Central memory CD8-positive, alpha-beta T cell (primary cell): Measurements from ENCODE around the gene LRRC18.

ENCODE experiments used
- ATAC-seq: fragments of 150-1000 bp; cut with Tn5 transposase; replicated peaks from 2 replicates; pipeline ENCODE4 v1.10.0; 2022; ENCODE audit warnings: mild to moderate bottlenecking, moderate FRiP score, moderate number of reproducible peaks; ENCODE audit not compliant: poor library complexity, severe bottlenecking; ENCODE audit errors: extremely low read depth
- DNase-seq, 2 donors: peaks; one replicate each; pipeline ENCODE4 v3.0.0; 2021; ENCODE audit warnings: low spot score in 2 of 2
- H3K27ac Mint-ChIP-seq: one replicate; pipeline ENCODE4 v1.8.0; 2022; ENCODE audit warnings: low read depth, mild to moderate bottlenecking, moderate library complexity, mixed read lengths
- H3K27me3 Mint-ChIP-seq: one replicate; pipeline ENCODE4 v1.8.0; 2022; ENCODE audit warnings: mixed read lengths
- H3K36me3 Mint-ChIP-seq: one replicate; pipeline ENCODE4 v1.8.0; 2022; ENCODE audit warnings: mild to moderate bottlenecking, moderate library complexity, mixed read lengths; ENCODE audit not compliant: insufficient read depth
- H3K4me1 Mint-ChIP-seq: one replicate; pipeline ENCODE4 v1.8.0; 2022; ENCODE audit warnings: mixed read lengths
- H3K4me3 Mint-ChIP-seq: one replicate; pipeline ENCODE4 v1.8.0; 2022; ENCODE audit warnings: mild to moderate bottlenecking, moderate library complexity, mixed read lengths
- H3K9me3 Mint-ChIP-seq: one replicate; pipeline ENCODE4 v1.8.0; 2022; ENCODE audit warnings: mixed read lengths

The LRRC18 gene

GRCh38 chr10:48939790-48940325 lies at the start of gene LRRC18:
Gene LRRC18 (minus strand): TSS chr10:48939840. CDS start chr10:48914155, 25,685 bp downstream.
- DNase-seq (no peak), ATAC-seq (no peak)
- Mint-ChIP-seq H3K9me3 (no peaks in the 10 kb centered on the region), H3K4me1 (no peaks in the 10 kb centered on the region), H3K36me3 (no peaks in the 10 kb centered on the region), H3K27me3 (peaks cover 20% of the 10 kb centered on the region), H3K27ac (no peak within 1 kb of the TSS), H3K4me3 (no peak within 1 kb of the TSS)

- Mint-ChIP-seq H3K4me3 (no peak overlapping the region), H3K36me3 (peaks cover 4% of the 10 kb centered on the region), H3K9me3 (no peaks in the 10 kb centered on the region), H3K4me1 (no peaks in the 10 kb centered on the region), H3K27me3 (no peaks in the 10 kb centered on the region), H3K27ac (no peak overlapping the region)
- ATAC-seq, result no peak
- no peak for DNase-seq
Observed at GRCh38 chr10:48985621-48986158, 46.0 kb upstream of the LRRC18 start.

- no peak overlapping the region for H3K27ac Mint-ChIP-seq
Observed at GRCh38 chr10:48983648-48984351, 44.2 kb upstream of the LRRC18 start.

GRCh38 chr10:48982584-48982983 lies 42.9 kb upstream of the LRRC18 start:
- DNase-seq (no peak), ATAC-seq (no peak)
- no peak overlapping the region for H3K4me3 Mint-ChIP-seq
- H3K4me1 Mint-ChIP-seq, result no peaks in the 10 kb centered on the region
- no peaks in the 10 kb centered on the region for H3K9me3 Mint-ChIP-seq
- H3K27ac Mint-ChIP-seq, result no peak overlapping the region
- peaks cover 4% of the 10 kb centered on the region for H3K36me3 Mint-ChIP-seq
- no peaks in the 10 kb centered on the region for H3K27me3 Mint-ChIP-seq

More at GRCh38 chr10:48983648-48984351, 44.2 kb upstream of the LRRC18 start:
- ATAC-seq (no peak), DNase-seq (no peak)
- Mint-ChIP-seq H3K27me3 (no peaks in the 10 kb centered on the region), H3K4me3 (no peak overlapping the region), H3K9me3 (no peaks in the 10 kb centered on the region), H3K36me3 (peaks cover 4% of the 10 kb centered on the region), H3K4me1 (no peaks in the 10 kb centered on the region)

GRCh38 chr10:48981310-48981907 lies 41.8 kb upstream of the LRRC18 start:
- no peaks in the 10 kb centered on the region for H3K27me3 Mint-ChIP-seq
- no peaks in the 10 kb centered on the region for H3K9me3 Mint-ChIP-seq
- DNase-seq (no peak), ATAC-seq (no peak)
- no peak overlapping the region for H3K4me3 Mint-ChIP-seq
- no peak overlapping the region for H3K27ac Mint-ChIP-seq
- peaks cover 4% of the 10 kb centered on the region for H3K36me3 Mint-ChIP-seq
- no peaks in the 10 kb centered on the region for H3K4me1 Mint-ChIP-seq

DNA sequence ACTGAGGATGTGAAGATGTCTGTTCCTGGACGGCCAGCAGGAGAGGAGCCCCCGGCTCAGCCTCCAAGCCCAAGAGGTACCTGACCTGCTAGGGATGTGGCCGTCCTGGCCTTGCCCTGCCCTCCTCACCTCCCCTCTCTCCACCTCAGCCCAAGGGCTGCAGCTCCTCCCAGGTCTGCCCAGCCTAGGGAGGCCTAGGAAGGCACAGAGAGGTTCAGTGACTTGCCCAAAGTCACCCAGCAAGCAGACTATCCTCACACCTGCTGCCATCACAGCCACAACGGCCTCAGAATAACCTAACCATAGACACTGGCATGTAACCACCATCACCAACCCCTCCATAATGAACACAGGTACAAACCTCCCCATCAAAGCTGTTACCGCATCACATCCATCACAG lies 38.7 kb upstream of the LRRC18 start:
- Mint-ChIP-seq H3K4me1 (no peaks in the 10 kb centered on the region), H3K27me3 (no peaks in the 10 kb centered on the region), H3K36me3 (peaks cover 4% of the 10 kb centered on the region), H3K9me3 (no peaks in the 10 kb centered on the region), H3K27ac (no peak overlapping the region), H3K4me3 (no peak overlapping the region)
- no peak for DNase-seq
- ATAC-seq, result no peak

DNA sequence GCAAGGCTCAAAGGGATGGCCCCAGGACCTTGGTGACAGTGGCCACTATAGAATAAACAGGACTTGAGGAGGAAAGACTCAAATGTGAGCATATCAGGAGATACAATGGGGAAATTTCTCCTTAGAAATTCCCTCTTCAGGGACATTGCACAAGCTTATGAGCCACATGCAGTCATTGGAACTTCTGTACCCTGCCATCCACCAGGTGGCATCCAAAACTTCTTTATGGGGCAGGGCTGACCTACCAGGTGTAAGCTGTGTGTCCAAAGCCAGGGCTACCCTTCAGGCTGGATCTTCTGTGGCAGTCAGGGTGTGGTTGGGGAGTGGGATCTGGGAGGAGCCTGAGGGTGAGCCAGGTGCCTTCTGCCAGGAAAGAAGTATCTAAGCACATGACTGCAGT lies 36.6 kb upstream of the LRRC18 start:
- no peaks in the 10 kb centered on the region for H3K4me1 Mint-ChIP-seq
- ATAC-seq (no peak), DNase-seq (no peak)
- H3K36me3 Mint-ChIP-seq, result peaks cover 1% of the 10 kb centered on the region
- no peak overlapping the region for H3K4me3 Mint-ChIP-seq
- H3K9me3 Mint-ChIP-seq, result no peaks in the 10 kb centered on the region
- no peak overlapping the region for H3K27ac Mint-ChIP-seq
- peaks cover 8% of the 10 kb centered on the region for H3K27me3 Mint-ChIP-seq

DNA sequence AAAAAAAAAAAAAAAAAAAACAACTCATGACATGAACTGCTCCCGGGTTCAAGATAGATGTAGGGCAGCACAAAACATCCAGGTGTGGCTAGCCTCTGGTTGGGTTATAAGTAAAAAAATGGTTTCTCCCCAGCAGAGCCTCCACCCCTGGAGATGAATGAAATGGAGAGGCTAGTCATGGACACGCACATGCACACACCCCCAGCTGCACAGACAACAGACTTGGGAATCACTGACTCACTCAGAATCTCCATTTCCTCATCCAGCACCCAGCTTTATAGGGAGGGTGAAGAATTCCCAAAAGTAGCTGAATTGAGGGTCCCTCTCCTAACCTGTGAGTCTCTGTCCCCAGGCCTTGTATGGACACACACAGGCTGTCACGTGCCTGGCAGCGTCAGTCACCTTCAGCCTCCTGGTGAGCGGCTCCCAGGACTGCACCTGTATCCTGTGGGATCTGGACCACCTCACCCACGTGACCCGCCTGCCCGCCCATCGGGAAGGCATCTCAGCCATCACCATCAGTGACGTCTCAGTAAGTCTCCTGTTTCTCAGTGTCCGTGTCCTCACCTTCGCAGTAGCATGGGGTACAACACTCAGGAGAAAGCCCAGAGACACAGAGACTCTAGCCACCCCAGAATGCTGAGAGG lies 35.0 kb upstream of the LRRC18 start:
- no peak for DNase-seq
- H3K4me1 Mint-ChIP-seq, result no peaks in the 10 kb centered on the region
- H3K9me3 Mint-ChIP-seq, result no peaks in the 10 kb centered on the region
- H3K27ac Mint-ChIP-seq, result no peak overlapping the region
- ATAC-seq, result no peak
- H3K4me3 Mint-ChIP-seq, result no peak overlapping the region
- H3K36me3 Mint-ChIP-seq, result peaks cover 1% of the 10 kb centered on the region
- H3K27me3 Mint-ChIP-seq, result peaks cover 8% of the 10 kb centered on the region

- ATAC-seq (no peak), DNase-seq (no peak)
- no peak overlapping the region for H3K4me3 Mint-ChIP-seq
- H3K27me3 Mint-ChIP-seq, result peaks cover 8% of the 10 kb centered on the region
- H3K36me3 Mint-ChIP-seq, result peaks cover 1% of the 10 kb centered on the region
- no peaks in the 10 kb centered on the region for H3K4me1 Mint-ChIP-seq
- no peak overlapping the region for H3K27ac Mint-ChIP-seq
- no peaks in the 10 kb centered on the region for H3K9me3 Mint-ChIP-seq
Observed at GRCh38 chr10:48973065-48973464, 33.4 kb upstream of the LRRC18 start.

GRCh38 chr10:48970654-48971053 lies 31.0 kb upstream of the LRRC18 start:
- H3K4me3 Mint-ChIP-seq, result no peak overlapping the region
- H3K4me1 Mint-ChIP-seq, result no peaks in the 10 kb centered on the region
- peaks cover 8% of the 10 kb centered on the region for H3K27me3 Mint-ChIP-seq
- no peak overlapping the region for H3K27ac Mint-ChIP-seq
- ATAC-seq, result no peak
- no peak for DNase-seq
- H3K36me3 Mint-ChIP-seq, result peaks cover 1% of the 10 kb centered on the region
- no peaks in the 10 kb centered on the region for H3K9me3 Mint-ChIP-seq

GRCh38 chr10:48970046-48970445 lies 30.4 kb upstream of the LRRC18 start:
- Mint-ChIP-seq H3K27me3 (peaks cover 8% of the 10 kb centered on the region), H3K27ac (no peak overlapping the region), H3K4me1 (no peaks in the 10 kb centered on the region), H3K9me3 (no peaks in the 10 kb centered on the region), H3K4me3 (no peak overlapping the region), H3K36me3 (peaks cover 1% of the 10 kb centered on the region)
- no peak for ATAC-seq
- DNase-seq, result no peak

- DNase-seq, result no peak
- H3K4me3 Mint-ChIP-seq, result no peak overlapping the region
- peaks cover 1% of the 10 kb centered on the region for H3K36me3 Mint-ChIP-seq
- H3K4me1 Mint-ChIP-seq, result no peaks in the 10 kb centered on the region
- H3K27me3 Mint-ChIP-seq, result peaks cover 5% of the 10 kb centered on the region
- no peak overlapping the region for H3K27ac Mint-ChIP-seq
- H3K9me3 Mint-ChIP-seq, result no peaks in the 10 kb centered on the region
- ATAC-seq, result no peak
Observed at GRCh38 chr10:48968036-48968435, 28.4 kb upstream of the LRRC18 start.
